SU-DHL-6 (cell line): ENCODE results near the gene UNC5B.

Experiments used
- H2AFZ ChIP-seq: fragments of 200-600 bp; sonication (generic); 2 replicates; pipeline ENCODE4 v1.6.1; 2014; ENCODE audit warnings: low read depth, mild to moderate bottlenecking, moderate library complexity, mixed read lengths, antibody characterized with exemption, low read length; ENCODE audit not compliant: severe bottlenecking
- H3F3A ChIP-seq: fragments of 200-600 bp; shearing (Covaris generic); 2 replicates; pipeline ENCODE4 v1.6.0; 2016; ENCODE audit warnings: antibody characterized with exemption, mild to moderate bottlenecking; ENCODE audit not compliant: insufficient read depth
- H3K27ac ChIP-seq: fragments of 200-600 bp; sonication (generic); 2 replicates; pipeline ENCODE4 v1.5.1; 2016; ENCODE audit warnings: low read depth, mild to moderate bottlenecking, low read length, moderate library complexity, mixed read lengths
- H3K27me3 ChIP-seq: fragments of 200-600 bp; sonication (generic), shearing (Covaris generic); 2 replicates; pipeline ENCODE4 v1.6.0; 2014; ENCODE audit warnings: mild to moderate bottlenecking, low read length
- H3K36me3 ChIP-seq: fragments of 200-600 bp; sonication (generic); 2 replicates; pipeline ENCODE4 v1.6.1; 2014; ENCODE audit warnings: mild to moderate bottlenecking, low read length, mixed read lengths
- H3K4me2 ChIP-seq: fragments of 300-600, 200-600 bp; shearing (Covaris generic), sonication (generic); 2 replicates; pipeline ENCODE4 v1.6.0; 2014; ENCODE audit warnings: low read length, low read depth, mild to moderate bottlenecking; ENCODE audit not compliant: poor library complexity, severe bottlenecking
- H3K4me3 ChIP-seq: fragments of 200-600 bp; sonication (generic); 2 replicates; pipeline ENCODE4 v1.5.1; 2014; ENCODE audit warnings: antibody characterized with exemption, low read length, mild to moderate bottlenecking, mixed read lengths; ENCODE audit not compliant: insufficient read depth, poor library complexity, severe bottlenecking
- H3K79me2 ChIP-seq: fragments of 200-600 bp; sonication (generic); 2 replicates; pipeline ENCODE4 v1.6.1; 2014; ENCODE audit warnings: mild to moderate bottlenecking, low read length, moderate library complexity; ENCODE audit not compliant: insufficient read depth
- H3K9ac ChIP-seq: fragments of 200-600 bp; sonication (generic); 2 replicates; pipeline ENCODE4 v1.7.0; 2014; ENCODE audit warnings: mild to moderate bottlenecking, low read length
- H3K9me2 ChIP-seq: fragments of 200-600 bp; sonication (generic); replicated peaks from 2 replicates; pipeline ENCODE4 v1.6.1; 2014; ENCODE audit warnings: low read length; ENCODE audit not compliant: insufficient read depth
- H3K9me3 ChIP-seq: fragments of 200-600 bp; sonication (generic); 2 replicates; pipeline ENCODE4 v1.6.1; 2014; ENCODE audit warnings: low read length, mixed read lengths; ENCODE audit not compliant: insufficient read depth
- H4K20me1 ChIP-seq: fragments of 200-600 bp; sonication (generic); 2 replicates; pipeline ENCODE4 v1.6.1; 2014; ENCODE audit warnings: low read depth, mild to moderate bottlenecking, antibody characterized with exemption, low read length, moderate library complexity, mixed read lengths
- CTCF ChIP-seq: fragments of 200-600 bp; sonication (generic); IDR thresholded peaks from one replicate; pipeline ENCODE4 v1.5.1; 2017; ENCODE audit warnings: antibody characterized with exemption, mild to moderate bottlenecking, low read length, moderate library complexity; ENCODE audit not compliant: insufficient read depth, poor library complexity, severe bottlenecking
- EZH2phosphoT487 ChIP-seq: fragments of 200-600 bp; sonication (generic), shearing (Covaris generic); conservative IDR thresholded peaks from 2 replicates; pipeline ENCODE4 v1.6.1; 2018; ENCODE audit warnings: mild to moderate bottlenecking, antibody characterized with exemption, low read length, moderate library complexity, mixed read lengths

Gene UNC5B

DNA sequence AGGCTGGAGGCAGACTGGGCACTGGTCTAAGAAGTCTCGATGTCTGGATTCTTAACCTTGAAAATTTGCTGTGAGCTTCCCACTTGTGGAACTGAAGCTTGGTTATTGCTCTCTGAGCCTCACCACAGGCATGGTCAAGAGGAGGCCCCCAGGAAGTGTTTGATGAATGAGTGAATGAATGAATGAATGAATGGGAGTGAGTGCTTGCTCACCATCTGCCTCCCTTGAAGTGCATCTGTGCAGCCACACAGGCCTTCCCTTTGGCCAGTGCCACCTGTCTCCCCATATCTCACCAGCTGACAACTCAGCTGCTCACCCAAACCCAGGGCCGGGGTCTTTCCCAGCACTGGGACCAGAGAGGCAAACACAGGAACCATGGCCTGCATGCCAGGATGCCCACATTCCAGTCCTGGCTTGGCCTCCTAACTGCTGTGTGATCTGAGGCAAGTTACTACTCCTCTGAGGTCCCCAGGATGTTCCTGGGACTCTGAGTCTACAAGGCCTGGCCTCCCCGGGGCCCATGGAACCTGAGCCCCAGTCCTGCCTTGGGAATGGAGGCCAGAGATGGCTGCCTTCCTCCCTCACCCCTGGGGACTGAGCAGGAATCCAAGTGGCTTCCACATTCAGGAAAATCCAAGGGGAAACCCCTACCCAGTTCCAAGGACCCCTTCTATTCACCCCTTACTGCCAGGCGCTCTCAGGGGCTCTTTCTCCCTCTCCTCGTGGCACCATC lies 55.3 kb downstream of the UNC5B start:
- Histone ChIP-seq H3K9me3 (no peaks in the 10 kb centered on the region), H3K4me3 (no peak overlapping the region), H3F3A (no peaks in the 10 kb centered on the region), H3K27me3 (no peaks in the 10 kb centered on the region), H3K9me2 (no peaks in the 10 kb centered on the region), H3K27ac (no peak overlapping the region), H3K36me3 (no peaks in the 10 kb centered on the region), H3K79me2 (no peaks in the 10 kb centered on the region), H2AFZ (no peak overlapping the region), H4K20me1 (no peaks in the 10 kb centered on the region), H3K9ac (no peak overlapping the region), H3K4me2 (no peak overlapping the region)
- TF ChIP-seq CTCF (no peak), EZH2phosphoT487 (no peak)

- Histone ChIP-seq H3K4me2 (no peak overlapping the region), H3K9ac (no peak overlapping the region), H2AFZ (no peak overlapping the region), H3F3A (no peaks in the 10 kb centered on the region), H3K9me3 (no peaks in the 10 kb centered on the region), H3K79me2 (no peaks in the 10 kb centered on the region), H3K27me3 (no peaks in the 10 kb centered on the region), H4K20me1 (no peaks in the 10 kb centered on the region), H3K4me3 (no peak overlapping the region), H3K9me2 (no peaks in the 10 kb centered on the region), H3K27ac (no peak overlapping the region), H3K36me3 (no peaks in the 10 kb centered on the region)
- TF ChIP-seq CTCF (no peak), EZH2phosphoT487 (no peak)
Measured at GRCh38 chr10:71268247-71268691, 55.9 kb downstream of the UNC5B start.

- Histone ChIP-seq H3K27me3 (no peaks in the 10 kb centered on the region), H3F3A (no peaks in the 10 kb centered on the region), H3K36me3 (no peaks in the 10 kb centered on the region), H3K27ac (no peak overlapping the region), H3K4me2 (no peak overlapping the region), H2AFZ (no peak overlapping the region), H3K9me3 (no peaks in the 10 kb centered on the region), H3K9ac (no peak overlapping the region), H3K79me2 (no peaks in the 10 kb centered on the region), H4K20me1 (no peaks in the 10 kb centered on the region), H3K4me3 (no peak overlapping the region), H3K9me2 (no peaks in the 10 kb centered on the region)
- no peak for TF ChIP-seq CTCF
- TF ChIP-seq EZH2phosphoT487, result no peak
Measured at GRCh38 chr10:71268758-71269157, 56.4 kb downstream of the UNC5B start.
